Glomerular endothelial cell (primary cell): ENCODE results near the gene SPEF1. TPM values are rescaled to one million over a fixed set of nuclear protein-coding genes. Genes with fewer than 3 reads are reported as not detected.

Experiments
- DNase-seq: peaks from one replicate; pipeline ENCODE4 v3.0.0-alpha.2; 2011; ENCODE audit warnings: low read depth, low spot score; ENCODE audit errors: extremely low read depth
- total RNA-seq: library from RNA; depleted of rRNA; stranded (reverse); fragments of >200 nt; gene quantifications from 2 replicates; pipeline ENCODE4 v1.2.3, GENCODE V29; 2015

The SPEF1 gene
- total RNA-seq, 1 donor from 2014 or later, result not detected

- no peak for DNase-seq
Observed at GRCh38 chr20:3733119-3733995, 47.9 kb downstream of the SPEF1 start.

- no peak for DNase-seq
Observed at GRCh38 chr20:3732327-3733118, 48.7 kb downstream of the SPEF1 start, which contains the start of gene HSPA12B. TSS of gene HSPA12B (plus strand) at chr20:3732685. CDS start at chr20:3738675, 5,990 bp downstream.

- DNase-seq, result no peak
Observed at GRCh38 chr20:3731944-3732326, 49.3 kb downstream of the SPEF1 start.

GRCh38 chr20:3730803-3731672, 50.2 kb downstream of the SPEF1 start:
- no peak for DNase-seq

GRCh38 chr20:3729811-3730540, 51.3 kb downstream of the SPEF1 start:
- DNase-seq, result no peak

- no peak for DNase-seq
Observed at GRCh38 chr20:3729378-3729777, 51.9 kb downstream of the SPEF1 start.

- DNase-seq, result no peak
Observed at GRCh38 chr20:3728876-3729275, 52.4 kb downstream of the SPEF1 start.

- DNase-seq, result no peak
Observed at GRCh38 chr20:3728354-3728753, 52.9 kb downstream of the SPEF1 start.

Other genes with a start within 250 kb of the SPEF1 start
- gene GFRA4, start 118.0 kb downstream of the SPEF1 start, total RNA-seq, result not detected in 2 replicates
- not detected in 2 replicates for gene ADAM33, start 99.4 kb downstream of the SPEF1 start, total RNA-seq
- gene SIGLEC1, start 68.8 kb downstream of the SPEF1 start, total RNA-seq, result not detected in 2 replicates
- 25.5 and 26.3 TPM in 2 replicates for gene HSPA12B, start 48.8 kb downstream of the SPEF1 start, total RNA-seq
- gene ADISSP, start 13.7 kb downstream of the SPEF1 start, total RNA-seq, result 27.7 and 43.8 TPM in 2 replicates
- 63.2 and 78.7 TPM in 2 replicates for gene CENPB, start 5.3 kb upstream of the SPEF1 start, total RNA-seq
- 36.4 and 51.9 TPM in 2 replicates for gene CDC25B, start 14.9 kb upstream of the SPEF1 start, total RNA-seq
- gene AP5S1, start 39.1 kb upstream of the SPEF1 start, total RNA-seq, result 16.5 and 17.6 TPM in 2 replicates
- 38.3 and 51.7 TPM in 2 replicates for gene MAVS, start 65.4 kb upstream of the SPEF1 start, total RNA-seq
- gene PANK2, start 107.9 kb upstream of the SPEF1 start, total RNA-seq, result 40.6 and 48.7 TPM in 2 replicates
- gene RNF24, start 234.1 kb upstream of the SPEF1 start, total RNA-seq, result 16.3 and 17.3 TPM in 2 replicates